ENCODE measurements around the gene ABCE1.

The ABCE1 gene

GRCh38 chr4:145154573-145154972 lies 56.5 kb downstream of the ABCE1 start:
- Histone ChIP-seq H4K20me1 (peaks cover 12 to 56% (median 21%) of the 10 kb centered on the region in 11 experiments; a peak in 16 of 22 replicates), H3K4me2 (no peak overlapping the region), H3K36me3 (peaks cover 86 to 100% (median 99%) of the 10 kb centered on the region in 11 experiments), H3K27ac (no peak overlapping the region), H3K9me3 (replicated peaks in 1 of 11) (no peaks in the 10 kb centered on the region), H3K4me3 (no peak overlapping the region), H3K27me3 (no peaks in the 10 kb centered on the region), H3K9ac (no peak overlapping the region), H3K4me1 (peaks cover 0 to 11% (median 0%) of the 10 kb centered on the region in 10 experiments; a peak in 2 of 20 replicates)
- no peak for TF ChIP-seq Cebpa-rat (IDR thresholded peaks at IDR 0.05)

GRCh38 chr4:145155268-145155870 lies 57.3 kb downstream of the ABCE1 start:
- H3K27me3 ChIP-seq: no peaks in the 10 kb centered on the region
- H3K9me3 ChIP-seq (replicated peaks in 1 of 11): no peaks in the 10 kb centered on the region
- no peak overlapping the region for H3K4me2 ChIP-seq
- H3K9ac ChIP-seq: no peak overlapping the region
- peaks cover 86 to 100% (median 99%) of the 10 kb centered on the region in 11 experiments for H3K36me3 ChIP-seq
- H3K27ac ChIP-seq: no peak overlapping the region
- H3K4me3 ChIP-seq: no peak overlapping the region
- TF ChIP-seq Cebpa-rat (IDR thresholded peaks at IDR 0.05): no peak
- H4K20me1 ChIP-seq: peaks cover 12 to 63% (median 27%) of the 10 kb centered on the region in 11 experiments; a peak in 18 of 22 replicates
- peaks cover 0 to 11% (median 0%) of the 10 kb centered on the region in 10 experiments; a peak in 2 of 20 replicates for H3K4me1 ChIP-seq

GRCh38 chr4:145156986-145157385 lies 58.9 kb downstream of the ABCE1 start:
- peaks cover 88 to 100% (median 99%) of the 10 kb centered on the region in 11 experiments for H3K36me3 ChIP-seq
- H3K27me3 ChIP-seq: no peaks in the 10 kb centered on the region
- no peak overlapping the region for H3K27ac ChIP-seq
- no peaks in the 10 kb centered on the region for H3K9me3 ChIP-seq (replicated peaks in 1 of 11)
- H3K4me2 ChIP-seq: no peak overlapping the region
- H3K9ac ChIP-seq: no peak overlapping the region
- no peak overlapping the region for H3K4me3 ChIP-seq
- peaks cover 0 to 11% (median 0%) of the 10 kb centered on the region in 10 experiments; a peak in 2 of 20 replicates for H3K4me1 ChIP-seq
- no peak for TF ChIP-seq Cebpa-rat (IDR thresholded peaks at IDR 0.05)
- H4K20me1 ChIP-seq: peaks cover 17 to 76% (median 43%) of the 10 kb centered on the region in 11 experiments; a peak in 20 of 22 replicates

GRCh38 chr4:145161549-145161948 lies 63.4 kb downstream of the ABCE1 start:
- no peaks in the 10 kb centered on the region for H3K27me3 ChIP-seq
- no peak overlapping the region for H3K4me2 ChIP-seq
- peaks cover 26 to 78% (median 48%) of the 10 kb centered on the region in 11 experiments; a peak in 19 of 22 replicates for H4K20me1 ChIP-seq
- no peak overlapping the region for H3K9ac ChIP-seq
- peaks cover 89 to 100% (median 95%) of the 10 kb centered on the region in 11 experiments for H3K36me3 ChIP-seq
- H3K4me3 ChIP-seq: no peak overlapping the region
- H3K4me1 ChIP-seq: no peaks in the 10 kb centered on the region
- no peak overlapping the region for H3K27ac ChIP-seq
- no peak for TF ChIP-seq Cebpa-rat (IDR thresholded peaks at IDR 0.05)
- no peaks in the 10 kb centered on the region for H3K9me3 ChIP-seq (replicated peaks in 1 of 11)

GRCh38 chr4:145167887-145168286 lies 69.8 kb downstream of the ABCE1 start:
- H3K4me1 ChIP-seq: peaks cover 0 to 16% (median 0%) of the 10 kb centered on the region in 10 experiments; a peak in 1 of 20 replicates
- H3K9ac ChIP-seq: no peak overlapping the region
- H3K27ac ChIP-seq: no peak overlapping the region
- peaks cover 25 to 79% (median 61%) of the 10 kb centered on the region in 11 experiments; a peak in 20 of 22 replicates for H4K20me1 ChIP-seq
- H3K9me3 ChIP-seq (replicated peaks in 1 of 11): no peaks in the 10 kb centered on the region; a peak in 1 of 22 replicates
- H3K4me3 ChIP-seq: no peak overlapping the region
- no peak for TF ChIP-seq Cebpa-rat (IDR thresholded peaks at IDR 0.05)
- H3K27me3 ChIP-seq: no peaks in the 10 kb centered on the region
- H3K4me2 ChIP-seq: no peak overlapping the region
- H3K36me3 ChIP-seq: peaks cover 82 to 100% (median 95%) of the 10 kb centered on the region in 11 experiments

- Histone ChIP-seq H3K4me2 (no peak overlapping the region), H3K4me3 (no peak overlapping the region), H3K36me3 (peaks cover 82 to 100% (median 95%) of the 10 kb centered on the region in 11 experiments), H4K20me1 (peaks cover 25 to 86% (median 68%) of the 10 kb centered on the region in 11 experiments; a peak in 20 of 22 replicates), H3K27me3 (no peaks in the 10 kb centered on the region), H3K27ac (no peak overlapping the region), H3K9me3 (replicated peaks in 1 of 11) (no peaks in the 10 kb centered on the region; a peak in 2 of 22 replicates), H3K9ac (no peak overlapping the region), H3K4me1 (peaks cover 0 to 16% (median 0%) of the 10 kb centered on the region in 10 experiments; a peak in 1 of 20 replicates)
- no peak for TF ChIP-seq Cebpa-rat (IDR thresholded peaks at IDR 0.05)
Observed at GRCh38 chr4:145168581-145169187, 70.6 kb downstream of the ABCE1 start.

GRCh38 chr4:145170223-145170622 lies 72.1 kb downstream of the ABCE1 start:
- H3K4me3 ChIP-seq: no peak overlapping the region
- no peak overlapping the region for H3K9ac ChIP-seq
- no peak overlapping the region for H3K27ac ChIP-seq
- H4K20me1 ChIP-seq: peaks cover 30 to 99% (median 84%) of the 10 kb centered on the region in 11 experiments; a peak in 20 of 22 replicates
- H3K4me2 ChIP-seq: no peak overlapping the region
- no peaks in the 10 kb centered on the region; a peak in 2 of 22 replicates for H3K9me3 ChIP-seq (replicated peaks in 1 of 11)
- no peak for TF ChIP-seq Cebpa-rat (IDR thresholded peaks at IDR 0.05)
- H3K4me1 ChIP-seq: peaks cover 0 to 18% (median 2%) of the 10 kb centered on the region in 10 experiments; a peak in 7 of 20 replicates
- peaks cover 77 to 100% (median 98%) of the 10 kb centered on the region in 11 experiments for H3K36me3 ChIP-seq
- no peaks in the 10 kb centered on the region for H3K27me3 ChIP-seq

GRCh38 chr4:145171911-145172310 lies 73.8 kb downstream of the ABCE1 start:
- H3K9ac ChIP-seq: no peak overlapping the region
- H3K36me3 ChIP-seq: peaks cover 61 to 93% (median 87%) of the 10 kb centered on the region in 11 experiments
- no peak overlapping the region for H3K4me3 ChIP-seq
- TF ChIP-seq Cebpa-rat (IDR thresholded peaks at IDR 0.05): no peak
- H3K9me3 ChIP-seq (replicated peaks in 1 of 11): no peaks in the 10 kb centered on the region; a peak in 2 of 22 replicates
- no peak overlapping the region for H3K27ac ChIP-seq
- peaks cover 35 to 99% (median 91%) of the 10 kb centered on the region in 11 experiments; a peak in 20 of 22 replicates for H4K20me1 ChIP-seq
- peaks cover 14 to 35% (median 19%) of the 10 kb centered on the region in 10 experiments for H3K4me1 ChIP-seq
- no peak overlapping the region for H3K4me2 ChIP-seq
- H3K27me3 ChIP-seq: no peaks in the 10 kb centered on the region
